Mucosa of descending colon (tissue), 3 donors: ENCODE measurements around the gene FOLR3. TPM values are rescaled to one million over a fixed set of nuclear protein-coding genes. Genes with fewer than 3 reads are reported as not detected.
"Not testable (repeated sequence)": the region's sequence is repeated elsewhere in the genome, so short reads cannot be mapped to it uniquely, and the experiment has no call there.

Experiments used
- ATAC-seq: fragments of 200-7000 bp; cut with Tn5 transposase; one replicate; pipeline ENCODE4 v1.9.1; 2020; ENCODE audit warnings: mild to moderate bottlenecking, moderate library complexity
- DNase-seq, 3 donors: peaks; one replicate each; pipeline ENCODE4 v3.0.0-alpha.2; 2020
- H3K36me3 ChIP-seq: fragments of 200-600 bp; one replicate; pipeline ENCODE4 v1.8.0; 2021; ENCODE audit warnings: low read depth, mild to moderate bottlenecking
- H3K4me1 ChIP-seq: fragments of 200-600 bp; one replicate; pipeline ENCODE4 v1.8.0; 2021; ENCODE audit warnings: low read depth, mild to moderate bottlenecking
- H3K4me3 ChIP-seq: fragments of 200-600 bp; one replicate; pipeline ENCODE4 v1.8.0; 2021; ENCODE audit warnings: mild to moderate bottlenecking
- H3K9me3 ChIP-seq: fragments of 200-600 bp; one replicate; pipeline ENCODE4 v1.8.0; 2021; ENCODE audit warnings: mild to moderate bottlenecking
- CTCF ChIP-seq: fragments of 200-600 bp; IDR thresholded peaks from one replicate; pipeline ENCODE4 v1.8.0; 2022; ENCODE audit warnings: antibody characterized with exemption, mild to moderate bottlenecking
- intact Hi-C, 2 donors: fragments of 100-400 bp; cut with DNase I in 1 of 2; cut with micrococcal nuclease in 1 of 2; formaldehyde crosslinking; loops; one replicate each; pipeline versions ENCODE4 v1.11.0 to v1.11.1; 2022; cut with DNase I, micrococcal nuclease
- long read RNA-seq, 2 donors: library from polyadenylated mRNA; unstranded; transcript quantifications; one replicate each; pipeline ENCODE4 v2.0.0, GENCODE V29; 2019 to 2021
- total RNA-seq, 3 donors: library from RNA; stranded (reverse); fragmentation: NEBNext Ultra II Directional in 2 of 3; extraction: Animal tissue kit (Norgen Biotek cat#: 25700) in 2 of 3; gene quantifications; one replicate each; pipeline versions ENCODE4 v1.2.1 to v1.2.4, GENCODE V29; 2021 to 2023
- donor health status: DM: no; HTN: no; CAD: no; lungs with moderate emphysema.
- donor health status: DM: no; HTN: no; CAD: no.
- donor health status: DM: no; HTN: yes; CAD: no.

FOLR3 gene
- total RNA-seq: not detected
- long read RNA-seq, donor 1: 0 reads
- long read RNA-seq, donor 2: 0 reads

GRCh38 chr11:72135473-72135872 is at the start of gene FOLR3:
FOLR3 (plus strand) TSS chr11:72135725; CDS start chr11:72135953, 228 bp downstream.
- DNase-seq, H3K4me3 ChIP-seq, H3K9me3 ChIP-seq, H3K36me3 ChIP-seq, H3K4me1 ChIP-seq, intact Hi-C loops: not testable (repeated sequence)
- ATAC-seq: peak; percentile 25

GRCh38 chr11:72088076-72088808 is 47.3 kb upstream of the FOLR3 start:
- intact Hi-C loops: no loop called here
- no peak for TF ChIP-seq CTCF
- no peak overlapping the region for H3K4me3 ChIP-seq
- no peaks in the 10 kb centered on the region for H3K9me3 ChIP-seq
- H3K4me1 ChIP-seq: no peaks in the 10 kb centered on the region
- DNase-seq (no peak), ATAC-seq (no peak)
- H3K36me3 ChIP-seq: no peaks in the 10 kb centered on the region

GRCh38 chr11:72091292-72091691 is 44.2 kb upstream of the FOLR3 start:
- no peak overlapping the region for H3K4me3 ChIP-seq
- ATAC-seq (peak; percentile 98), DNase-seq (peak; percentile 55 to 90 (median 84))
- intact Hi-C loops: loop anchor here (2.0 to 5.0 kb wide), 2 partner anchors 66 to 69 kb away; no protein-coding TSS in a partner anchor
- no peaks in the 10 kb centered on the region for H3K4me1 ChIP-seq
- peak; percentile 60 for TF ChIP-seq CTCF
- H3K36me3 ChIP-seq: no peaks in the 10 kb centered on the region
- H3K9me3 ChIP-seq: no peaks in the 10 kb centered on the region

- ATAC-seq (no peak), DNase-seq (no peak)
- Histone ChIP-seq H3K4me1 (peaks cover 13% of the 10 kb centered on the region), H3K4me3 (no peak overlapping the region), H3K36me3 (no peaks in the 10 kb centered on the region), H3K9me3 (no peaks in the 10 kb centered on the region)
- no peak for TF ChIP-seq CTCF
- intact Hi-C loops: no loop called here
These were observed 36.8 kb upstream of the FOLR3 start for GRCh38 chr11:72098741-72099140.

GRCh38 chr11:72100009-72100408 is 35.5 kb upstream of the FOLR3 start:
- ATAC-seq: no peak
- Histone ChIP-seq H3K36me3 (no peaks in the 10 kb centered on the region), H3K4me1 (peaks cover 15% of the 10 kb centered on the region), H3K9me3 (no peaks in the 10 kb centered on the region), H3K4me3 (no peak overlapping the region)
- no peak for TF ChIP-seq CTCF
- intact Hi-C loops: no loop called here
- DNase-seq: no peak

- Histone ChIP-seq H3K9me3 (no peaks in the 10 kb centered on the region), H3K4me1 (peaks cover 15% of the 10 kb centered on the region), H3K4me3 (no peak overlapping the region), H3K36me3 (no peaks in the 10 kb centered on the region)
- DNase-seq (peak in 1 of 3 donors; percentile 47), ATAC-seq (no peak)
- intact Hi-C loops: no loop called here
- TF ChIP-seq CTCF: no peak
These were observed 35.1 kb upstream of the FOLR3 start for GRCh38 chr11:72100462-72100861.
